Measurements from ENCODE around the gene PRMT1. TPM values are rescaled to one million over a fixed set of nuclear protein-coding genes. Genes with fewer than 3 reads are reported as not detected.
A peak's percentile ranks its signal among the peaks of the same experiment; 100 is the strongest.

The PRMT1 gene
- total and polyA plus RNA-seq, 2 of the 13 experiments (the other 11 are each of a cell fraction or from before 2014, with no cell fraction given): 324 to 374 TPM

GRCh38 chr19:49665351-49666119 lies 11.5 kb upstream of the PRMT1 start, which contains the start of the genes BCL2L12 and IRF3 (continued):
- no peak for TF ChIP-seq FOXO4 (CRISPR knock-in tag; conservative IDR thresholded peaks at IDR 0.05)
- TF ChIP-seq GPN1 (CRISPR knock-in tag; IDR thresholded peaks at IDR 0.05; ENCODE audit: borderline replicate concordance): no peak
- TF ChIP-seq NFKBIZ (CRISPR knock-in tag; IDR thresholded peaks at IDR 0.05): peak; percentile 47; the same call in 1 of the 2 replicates
- no peak for TF ChIP-seq HMGXB3 (CRISPR knock-in tag; IDR thresholded peaks at IDR 0.05; ENCODE audit: borderline replicate concordance)
- peak; percentile 76 for TF ChIP-seq POLR2AphosphoS5 (IDR thresholded peaks at IDR 0.05; ENCODE audit: low read depth, low read length)
- no peak for TF ChIP-seq DNMT1 (CRISPR knock-in tag; IDR thresholded peaks at IDR 0.05)
- no peak; the same call in 1 of the 2 replicates for TF ChIP-seq GATAD2A (CRISPR knock-in tag; IDR thresholded peaks at IDR 0.05)
- peak; percentile 54 for TF ChIP-seq SUZ12 (IDR thresholded peaks at IDR 0.05; ENCODE audit: low read depth, low read length)
- TF ChIP-seq ZNF124 (CRISPR knock-in tag; IDR thresholded peaks at IDR 0.05): no peak
- no peak for TF ChIP-seq SATB2 (CRISPR knock-in tag; IDR thresholded peaks at IDR 0.05)
- no peak for TF ChIP-seq ZNF660 (CRISPR knock-in tag; IDR thresholded peaks at IDR 0.05; ENCODE audit: borderline replicate concordance, low read depth)
- TF ChIP-seq SYNCRIP (IDR thresholded peaks at IDR 0.05; ENCODE audit: insufficient read depth, low read depth, low read length): no peak
- TF ChIP-seq ZBTB33 (CRISPR knock-in tag; IDR thresholded peaks at IDR 0.05): no peak
- TF ChIP-seq ZNF333 (CRISPR knock-in tag; IDR thresholded peaks at IDR 0.05; ENCODE audit: borderline replicate concordance): no peak
- TF ChIP-seq ZNF577 (CRISPR knock-in tag; IDR thresholded peaks at IDR 0.05; ENCODE audit: borderline replicate concordance, low read depth): no peak
- no peak for TF ChIP-seq CBX2 (IDR thresholded peaks at IDR 0.05; ENCODE audit: low read depth, low read length)
- TF ChIP-seq CBX2 (CRISPR knock-in tag; IDR thresholded peaks at IDR 0.05; ENCODE audit: low read depth): no peak
- TF ChIP-seq ZNF703 (CRISPR knock-in tag; IDR thresholded peaks at IDR 0.05; ENCODE audit: borderline replicate concordance): no peak
- TF ChIP-seq PRMT3 (CRISPR knock-in tag; IDR thresholded peaks at IDR 0.05; ENCODE audit: borderline replicate concordance, low read depth): no peak
- TF ChIP-seq CHCHD3 (CRISPR knock-in tag; IDR thresholded peaks at IDR 0.05): no peak
- TF ChIP-seq ELF1 (CRISPR knock-in tag; IDR thresholded peaks at IDR 0.05): peak; percentile 86
- TF ChIP-seq BHLHE40 (IDR thresholded peaks at IDR 0.05; ENCODE audit: low read length): no peak; the same call in 1 of the 2 replicates
- peak; percentile 52; the same call in 1 of the 2 replicates for TF ChIP-seq ZNF619 (CRISPR knock-in tag; IDR thresholded peaks at IDR 0.05)

Measured in HepG2 (cell line).